Measurements from ENCODE around the gene ABCB1.

- TF ChIP-seq POLR2A (IDR thresholded peaks at IDR 0.05): no peak
- TF ChIP-seq CTCF (IDR thresholded peaks at IDR 0.05 in 4 of 5, conservative IDR thresholded peaks at IDR 0.05 in 1 of 5): peak in 3 of 5 experiments; percentile 21 to 42 (median 35)
Measured at GRCh38 chr7:87506246-87507180, 94.2 kb downstream of the ABCB1 start.
